NT2/D1 (cell line): Measurements from ENCODE around the gene SV2B.

Experiments used
- DNase-seq: peaks from one replicate; pipeline ENCODE4 v3.0.0-alpha.2; 2011; ENCODE audit warnings: low read depth, low spot score
- H3K27me3 ChIP-seq: 2 replicates; pipeline ENCODE4 v1.6.0; 2011; ENCODE audit warnings: mild to moderate bottlenecking; ENCODE audit not compliant: insufficient read length, insufficient read depth
- H3K36me3 ChIP-seq: 2 replicates; pipeline ENCODE4 v1.6.1; 2011; ENCODE audit warnings: mild to moderate bottlenecking, low read length, mixed read lengths; ENCODE audit not compliant: insufficient read depth, insufficient read length
- H3K4me1 ChIP-seq: 2 replicates; pipeline ENCODE4 v1.5.1; 2011; ENCODE audit not compliant: insufficient read depth, insufficient read length
- H3K4me3 ChIP-seq: 2 replicates; pipeline ENCODE4 v1.5.1; 2011; ENCODE audit warnings: low read depth; ENCODE audit not compliant: insufficient read length
- H3K9ac ChIP-seq: 2 replicates; pipeline ENCODE4 v1.6.0; 2011; ENCODE audit warnings: low read depth; ENCODE audit not compliant: insufficient read length
- H3K9me3 ChIP-seq: 2 replicates; pipeline ENCODE4 v1.5.1; 2011; ENCODE audit warnings: mild to moderate bottlenecking, low read length; ENCODE audit not compliant: insufficient read depth
- SUZ12 ChIP-seq: IDR thresholded peaks from 2 replicates; pipeline ENCODE4 v1.6.1; 2011; ENCODE audit not compliant: insufficient read length, insufficient read depth; ENCODE audit errors: extremely low read depth
- YY1 ChIP-seq: IDR thresholded peaks from 2 replicates; pipeline ENCODE4 v1.6.1; 2011; ENCODE audit not compliant: insufficient read length, insufficient read depth
- ZNF274 ChIP-seq: IDR thresholded peaks from 2 replicates; pipeline ENCODE4 v1.6.1; 2011; ENCODE audit warnings: mild to moderate bottlenecking, low read depth, low read length

The SV2B gene

GRCh38 chr15:91104111-91104510 lies 4.1 kb downstream of the SV2B start:
- Histone ChIP-seq H3K9ac (no peak overlapping the region), H3K27me3 (peaks cover 53% of the 10 kb centered on the region), H3K36me3 (no peaks in the 10 kb centered on the region), H3K4me1 (peaks cover 6% of the 10 kb centered on the region), H3K4me3 (no peak overlapping the region), H3K9me3 (no peaks in the 10 kb centered on the region)
- no peak for DNase-seq
- TF ChIP-seq SUZ12, result no peak
- TF ChIP-seq ZNF274, result no peak
- no peak for TF ChIP-seq YY1

DNA sequence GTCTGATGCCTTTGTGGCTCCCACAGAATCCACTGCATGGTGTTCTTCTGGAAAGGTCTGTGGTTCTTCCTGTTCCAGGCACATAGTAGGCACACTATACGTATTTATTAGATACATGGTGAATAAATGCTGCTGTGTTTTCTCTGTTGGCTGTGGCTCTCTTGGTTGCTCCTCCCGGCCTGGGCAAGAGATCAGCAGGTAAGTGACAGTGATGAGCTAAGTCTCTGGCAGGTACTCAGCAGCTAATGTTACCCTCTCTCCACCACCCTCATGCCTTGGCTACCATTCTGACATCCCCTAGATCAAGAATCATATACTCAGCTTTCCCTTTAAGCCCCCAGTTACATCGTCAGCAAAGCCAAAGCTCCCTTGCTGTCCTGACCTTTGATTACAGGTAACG lies 8.4 kb downstream of the SV2B start:
- no peak for DNase-seq
- H3K27me3 ChIP-seq, result peaks cover 11% of the 10 kb centered on the region
- H3K36me3 ChIP-seq, result no peaks in the 10 kb centered on the region
- H3K4me3 ChIP-seq, result no peak overlapping the region
- TF ChIP-seq YY1, result no peak
- no peak for TF ChIP-seq ZNF274
- TF ChIP-seq SUZ12, result no peak
- no peak overlapping the region for H3K9ac ChIP-seq
- H3K9me3 ChIP-seq, result no peaks in the 10 kb centered on the region
- no peaks in the 10 kb centered on the region for H3K4me1 ChIP-seq

GRCh38 chr15:91109885-91110284 lies 9.8 kb downstream of the SV2B start:
- no peak overlapping the region for H3K4me3 ChIP-seq
- DNase-seq, result no peak
- H3K27me3 ChIP-seq, result peaks cover 5% of the 10 kb centered on the region
- no peak for TF ChIP-seq ZNF274
- no peak for TF ChIP-seq YY1
- TF ChIP-seq SUZ12, result no peak
- no peaks in the 10 kb centered on the region for H3K9me3 ChIP-seq
- no peaks in the 10 kb centered on the region for H3K4me1 ChIP-seq
- no peak overlapping the region for H3K9ac ChIP-seq
- no peaks in the 10 kb centered on the region for H3K36me3 ChIP-seq

- Histone ChIP-seq H3K27me3 (peaks cover 2% of the 10 kb centered on the region), H3K9me3 (no peaks in the 10 kb centered on the region), H3K9ac (no peak overlapping the region), H3K4me3 (no peak overlapping the region), H3K36me3 (no peaks in the 10 kb centered on the region), H3K4me1 (no peaks in the 10 kb centered on the region)
- DNase-seq, result no peak
- TF ChIP-seq ZNF274 (no peak), YY1 (no peak), SUZ12 (no peak)
Measured at GRCh38 chr15:91110407-91110806, 10.3 kb downstream of the SV2B start.

- no peaks in the 10 kb centered on the region for H3K36me3 ChIP-seq
- no peak for DNase-seq
- H3K9ac ChIP-seq, result no peak overlapping the region
- H3K9me3 ChIP-seq, result peaks cover 11% of the 10 kb centered on the region; the same call in 1 of the 2 replicates
- TF ChIP-seq ZNF274, result no peak
- no peak for TF ChIP-seq YY1
- TF ChIP-seq SUZ12, result no peak
- H3K4me1 ChIP-seq, result no peaks in the 10 kb centered on the region
- H3K27me3 ChIP-seq, result no peaks in the 10 kb centered on the region
- H3K4me3 ChIP-seq, result no peak overlapping the region
Measured at GRCh38 chr15:91113030-91113429, 13.0 kb downstream of the SV2B start.

- no peak overlapping the region for H3K4me3 ChIP-seq
- no peak for DNase-seq
Measured at GRCh38 chr15:91114301-91114700, 14.2 kb downstream of the SV2B start.

GRCh38 chr15:91116113-91117067 lies 16.3 kb downstream of the SV2B start:
- Histone ChIP-seq H3K9me3 (peaks cover 11% of the 10 kb centered on the region; the same call in 1 of the 2 replicates), H3K4me3 (no peak overlapping the region), H3K36me3 (no peaks in the 10 kb centered on the region), H3K27me3 (no peaks in the 10 kb centered on the region), H3K9ac (no peak overlapping the region), H3K4me1 (no peaks in the 10 kb centered on the region)
- DNase-seq, result no peak
- TF ChIP-seq YY1, result no peak

More at GRCh38 chr15:91114301-91114700, 14.2 kb downstream of the SV2B start:
- TF ChIP-seq YY1 (no peak), SUZ12 (no peak), ZNF274 (no peak)
- Histone ChIP-seq H3K36me3 (no peaks in the 10 kb centered on the region), H3K9ac (no peak overlapping the region), H3K9me3 (peaks cover 11% of the 10 kb centered on the region; the same call in 1 of the 2 replicates), H3K27me3 (no peaks in the 10 kb centered on the region), H3K4me1 (no peaks in the 10 kb centered on the region)
